GM21529 (cell line): Measurements from ENCODE around the gene TRPV4.

Experiments used
- ATAC-seq: cut with Tn5 transposase; IDR thresholded peaks from one replicate; pipeline ENCODE4 v1.9.1; 2021; ENCODE audit not compliant: unreplicated experiment

TRPV4 gene

GRCh38 chr12:109829667-109830066 is 3.5 kb downstream of the TRPV4 start:
- ATAC-seq, result no peak

GRCh38 chr12:109828754-109829511 is 4.3 kb downstream of the TRPV4 start:
- no peak for ATAC-seq

- ATAC-seq, result no peak
Measured at GRCh38 chr12:109827566-109828550, 5.3 kb downstream of the TRPV4 start.

GRCh38 chr12:109827080-109827479 is 6.1 kb downstream of the TRPV4 start:
- ATAC-seq, result no peak

GRCh38 chr12:109824731-109825130 is 8.5 kb downstream of the TRPV4 start:
- no peak for ATAC-seq

- no peak for ATAC-seq
Measured at GRCh38 chr12:109822951-109823411, 10.2 kb downstream of the TRPV4 start.

GRCh38 chr12:109822416-109822815 is 10.8 kb downstream of the TRPV4 start:
- no peak for ATAC-seq

GRCh38 chr12:109821968-109822367 is 11.2 kb downstream of the TRPV4 start:
- no peak for ATAC-seq

- ATAC-seq, result no peak
Measured at GRCh38 chr12:109820816-109821381, 12.3 kb downstream of the TRPV4 start.

- ATAC-seq, result no peak
Measured at GRCh38 chr12:109818905-109819500, 14.2 kb downstream of the TRPV4 start.

GRCh38 chr12:109818253-109818652 is 14.9 kb downstream of the TRPV4 start:
- no peak for ATAC-seq

- no peak for ATAC-seq
Measured at GRCh38 chr12:109817627-109818231, 15.5 kb downstream of the TRPV4 start.

- ATAC-seq, result no peak
Measured at GRCh38 chr12:109816870-109817269, 16.3 kb downstream of the TRPV4 start.

- no peak for ATAC-seq
Measured at GRCh38 chr12:109815757-109816617, 17.2 kb downstream of the TRPV4 start.

GRCh38 chr12:109815225-109815624 is 18.0 kb downstream of the TRPV4 start:
- ATAC-seq, result no peak

- no peak for ATAC-seq
Measured at GRCh38 chr12:109814600-109815150, 18.5 kb downstream of the TRPV4 start.

- ATAC-seq, result no peak
Measured at GRCh38 chr12:109813810-109814416, 19.3 kb downstream of the TRPV4 start.

GRCh38 chr12:109811624-109811995 is 21.6 kb downstream of the TRPV4 start:
- no peak for ATAC-seq
